Measurements from ENCODE around the gene YY1. TPM values are rescaled to one million over a fixed set of nuclear protein-coding genes. Genes with fewer than 3 reads are reported as not detected.
A peak's percentile ranks its signal among the peaks of the same experiment; 100 is the strongest.

YY1 gene
- total RNA-seq, 1 experiment from 2014 or later = 97.0 TPM

- H3K4me3 ChIP-seq (ENCODE audit: low read depth, low read length, poor library complexity, severe bottlenecking) = no peak overlapping the region
- CTCF ChIA-PET = no interaction called here
- intact Hi-C loops (cut with micrococcal nuclease; ENCODE audit: unreplicated experiment) = no loop called here
- no peak overlapping the region for H3K27ac ChIP-seq (ENCODE audit: low read depth, low read length, poor library complexity, severe bottlenecking)
- TSS peak; percentile 20 for BruUV-seq (replicated peaks)
- no peaks in the 10 kb centered on the region for H3K27me3 ChIP-seq (replicated peaks; ENCODE audit: insufficient read depth, low read depth, low read length, poor library complexity)
- no peak for DNase-seq (ENCODE audit: low spot score)
- POLR2A ChIA-PET (ENCODE audit: low non-redundant PET) = no interaction called here
- H3K4me1 ChIP-seq (ENCODE audit: insufficient read depth, low read length, poor library complexity, severe bottlenecking) = peaks cover 39% of the 10 kb centered on the region
- H3K9me3 ChIP-seq (ENCODE audit: low read depth, low read length, poor library complexity, severe bottlenecking) = no peaks in the 10 kb centered on the region
- H3K36me3 ChIP-seq (ENCODE audit: insufficient read depth, low read length, poor library complexity, severe bottlenecking) = no peaks in the 10 kb centered on the region
- TF ChIP-seq EZH2 (IDR thresholded peaks at IDR 0.05; ENCODE audit: borderline replicate concordance, low read depth, low read length, poor library complexity, severe bottlenecking) (no peak), CTCF (conservative IDR thresholded peaks at IDR 0.05; ENCODE audit: low read depth, low read length) (no peak)
These were observed 4.1 kb downstream of the YY1 start for GRCh38 chr14:100243020-100243419.

- Histone ChIP-seq H3K36me3 (ENCODE audit: insufficient read depth, low read length, poor library complexity, severe bottlenecking) (no peaks in the 10 kb centered on the region), H3K4me3 (ENCODE audit: low read depth, low read length, poor library complexity, severe bottlenecking) (no peak overlapping the region), H3K27ac (ENCODE audit: low read depth, low read length, poor library complexity, severe bottlenecking) (peak overlapping the region; percentile 45), H3K4me1 (ENCODE audit: insufficient read depth, low read length, poor library complexity, severe bottlenecking) (peaks cover 36% of the 10 kb centered on the region), H3K9me3 (ENCODE audit: low read depth, low read length, poor library complexity, severe bottlenecking) (no peaks in the 10 kb centered on the region), H3K27me3 (replicated peaks; ENCODE audit: insufficient read depth, low read depth, low read length, poor library complexity) (no peaks in the 10 kb centered on the region)
- peak; percentile 84 for TF ChIP-seq CTCF (conservative IDR thresholded peaks at IDR 0.05; ENCODE audit: low read depth, low read length)
- TF ChIP-seq EZH2 (IDR thresholded peaks at IDR 0.05; ENCODE audit: borderline replicate concordance, low read depth, low read length, poor library complexity, severe bottlenecking) = no peak
- POLR2A ChIA-PET (ENCODE audit: low non-redundant PET) = no interaction called here
- intact Hi-C loops (cut with micrococcal nuclease; ENCODE audit: unreplicated experiment) = no loop called here
- CTCF ChIA-PET = interaction anchor here (0.6 to 0.7 kb wide), 4 partner anchors 10 to 91 kb away, joined by 3 to 4 read pairs (median 4); no protein-coding TSS in a partner anchor
- DNase-seq (ENCODE audit: low spot score) = peak; percentile 81
- no TSS peak for BruUV-seq (replicated peaks)
These were observed 8.0 kb downstream of the YY1 start for GRCh38 chr14:100246809-100247428.

- no peaks in the 10 kb centered on the region for H3K27me3 ChIP-seq (replicated peaks; ENCODE audit: insufficient read depth, low read depth, low read length, poor library complexity)
- intact Hi-C loops (cut with micrococcal nuclease; ENCODE audit: unreplicated experiment) = no loop called here
- no peaks in the 10 kb centered on the region for H3K9me3 ChIP-seq (ENCODE audit: low read depth, low read length, poor library complexity, severe bottlenecking)
- POLR2A ChIA-PET (ENCODE audit: low non-redundant PET) = no interaction called here
- H3K36me3 ChIP-seq (ENCODE audit: insufficient read depth, low read length, poor library complexity, severe bottlenecking) = no peaks in the 10 kb centered on the region
- no peak overlapping the region for H3K4me3 ChIP-seq (ENCODE audit: low read depth, low read length, poor library complexity, severe bottlenecking)
- H3K27ac ChIP-seq (ENCODE audit: low read depth, low read length, poor library complexity, severe bottlenecking) = no peak overlapping the region
- DNase-seq (ENCODE audit: low spot score) = no peak
- H3K4me1 ChIP-seq (ENCODE audit: insufficient read depth, low read length, poor library complexity, severe bottlenecking) = peaks cover 20% of the 10 kb centered on the region
- TF ChIP-seq EZH2 (IDR thresholded peaks at IDR 0.05; ENCODE audit: borderline replicate concordance, low read depth, low read length, poor library complexity, severe bottlenecking) = no peak
- no peak for TF ChIP-seq CTCF (conservative IDR thresholded peaks at IDR 0.05; ENCODE audit: low read depth, low read length)
- CTCF ChIA-PET = interaction anchor here (0.6 kb wide), 1 partner anchor 11 kb away, joined by 4 read pairs; no protein-coding TSS in a partner anchor
- BruUV-seq (replicated peaks) = no TSS peak
These were observed 12.0 kb downstream of the YY1 start for GRCh38 chr14:100250732-100251465.
